GM12874 (cell line): ENCODE measurements around the gene SPP2.

Source experiments
- CTCF ChIP-seq: IDR thresholded peaks from 2 replicates; pipeline ENCODE4 v1.5.1; 2011; ENCODE audit warnings: low read depth, mild to moderate bottlenecking, control low read depth, low read length, moderate library complexity; ENCODE audit not compliant: insufficient read depth

The SPP2 gene

GRCh38 chr2:234038076-234038802 lies 12.3 kb upstream of the SPP2 start:
- no peak for TF ChIP-seq CTCF

GRCh38 chr2:234044157-234044556 lies 6.3 kb upstream of the SPP2 start:
- TF ChIP-seq CTCF, result no peak

- no peak for TF ChIP-seq CTCF
Observed at GRCh38 chr2:234046521-234046920, 4.0 kb upstream of the SPP2 start.

DNA sequence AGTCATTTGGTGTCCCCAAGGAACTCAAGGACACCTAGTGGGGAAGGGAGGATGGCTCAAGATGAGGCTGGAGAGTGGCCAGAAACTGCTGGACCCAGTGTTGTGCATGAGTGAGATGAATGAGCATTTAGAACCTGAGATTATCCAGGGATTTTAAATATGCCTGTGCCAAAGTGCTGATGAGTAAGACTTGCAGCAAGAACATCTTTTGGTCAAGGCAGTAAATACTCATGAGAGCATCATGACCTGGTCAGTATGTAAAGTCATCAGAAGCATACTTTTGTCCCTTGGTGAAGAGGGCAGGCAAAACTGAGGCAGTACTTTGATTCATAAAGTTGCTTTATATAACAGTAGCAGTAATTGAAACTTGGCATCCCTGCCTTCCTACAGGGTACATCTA lies 3.1 kb upstream of the SPP2 start:
- TF ChIP-seq CTCF, result no peak

- TF ChIP-seq CTCF, result no peak
Observed at GRCh38 chr2:234048049-234048448, 2.5 kb upstream of the SPP2 start.

GRCh38 chr2:234051374-234052070 lies 1.0 kb downstream of the SPP2 start:
- TF ChIP-seq CTCF, result no peak

GRCh38 chr2:234058881-234059280 lies 8.4 kb downstream of the SPP2 start:
- no peak for TF ChIP-seq CTCF
